Measurements from ENCODE around the gene HTT.

HTT gene

DNA sequence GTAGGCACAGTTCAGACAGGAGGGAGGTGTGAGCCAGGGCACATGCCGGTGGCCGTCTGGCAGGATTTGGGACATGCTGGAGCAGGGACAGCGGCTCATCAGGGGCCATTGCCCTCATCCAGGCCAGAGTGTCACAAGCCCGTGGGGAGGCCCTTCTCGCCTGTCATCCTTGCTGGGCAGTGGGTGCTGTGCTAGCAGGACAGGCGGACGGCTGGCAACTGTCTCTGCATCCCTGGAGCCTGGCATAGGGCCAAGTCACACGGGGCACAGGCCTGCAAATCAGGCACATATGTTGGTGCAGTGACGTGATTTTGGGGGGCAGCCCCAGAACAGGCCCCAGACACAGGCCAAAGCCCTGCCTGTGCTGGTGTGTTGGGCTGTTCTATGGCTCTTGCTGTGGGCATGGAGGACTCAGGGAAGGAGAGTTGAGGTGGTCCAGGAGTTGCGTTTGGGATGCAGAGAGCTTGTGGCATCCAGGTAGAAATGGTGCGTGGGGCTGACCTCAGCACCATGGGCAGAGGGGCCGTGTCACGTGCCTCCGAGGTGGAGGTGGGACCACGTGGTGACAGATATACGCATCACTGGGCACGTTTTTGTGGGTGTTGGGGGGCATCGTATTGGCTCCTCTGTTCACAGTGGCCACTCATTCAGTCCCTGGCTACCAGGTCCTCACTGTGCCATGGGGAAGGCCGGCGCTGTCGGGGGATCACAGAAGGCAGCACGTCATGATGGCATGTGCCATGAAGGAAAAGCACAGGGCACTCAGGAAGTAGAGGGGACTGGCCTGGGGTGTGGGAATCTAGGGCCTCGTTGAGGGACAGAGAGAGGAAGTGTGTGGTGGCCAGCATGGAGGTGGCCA lies 159.9 kb downstream of the HTT start:
- Histone ChIP-seq H3K36me3 (ENCODE audit: insufficient read depth, low read length) (peaks cover 45% of the 10 kb centered on the region; the same call in 1 of the 2 replicates), H3K9ac (ENCODE audit: low read depth, low read length, poor library complexity, severe bottlenecking) (no peak overlapping the region), H4K20me1 (ENCODE audit: insufficient read depth, low read length, poor library complexity, severe bottlenecking) (no peaks in the 10 kb centered on the region), H2AFZ (ENCODE audit: low read length) (no peak overlapping the region), H3K4me3 (ENCODE audit: low read length, poor library complexity, severe bottlenecking) (no peak overlapping the region), H3K27me3 (ENCODE audit: insufficient read depth, low read length, poor library complexity, severe bottlenecking) (no peaks in the 10 kb centered on the region), H3K4me1 (ENCODE audit: insufficient read depth, low read length, poor library complexity, severe bottlenecking) (no peaks in the 10 kb centered on the region), H3K9me3 (ENCODE audit: insufficient read depth, low read depth, low read length) (no peaks in the 10 kb centered on the region), H3K9me2 (replicated peaks; ENCODE audit: low read depth, low read length) (no peaks in the 10 kb centered on the region), H3K79me2 (ENCODE audit: insufficient read depth, low read length) (no peaks in the 10 kb centered on the region), H3K4me2 (ENCODE audit: low read depth, low read length, poor library complexity, severe bottlenecking) (no peak overlapping the region), H3F3A (ENCODE audit: low read depth) (no peaks in the 10 kb centered on the region)
- no peak for TF ChIP-seq EZH2phosphoT487 (IDR thresholded peaks at IDR 0.05; ENCODE audit: borderline replicate concordance)
- TF ChIP-seq, protein P1, sequence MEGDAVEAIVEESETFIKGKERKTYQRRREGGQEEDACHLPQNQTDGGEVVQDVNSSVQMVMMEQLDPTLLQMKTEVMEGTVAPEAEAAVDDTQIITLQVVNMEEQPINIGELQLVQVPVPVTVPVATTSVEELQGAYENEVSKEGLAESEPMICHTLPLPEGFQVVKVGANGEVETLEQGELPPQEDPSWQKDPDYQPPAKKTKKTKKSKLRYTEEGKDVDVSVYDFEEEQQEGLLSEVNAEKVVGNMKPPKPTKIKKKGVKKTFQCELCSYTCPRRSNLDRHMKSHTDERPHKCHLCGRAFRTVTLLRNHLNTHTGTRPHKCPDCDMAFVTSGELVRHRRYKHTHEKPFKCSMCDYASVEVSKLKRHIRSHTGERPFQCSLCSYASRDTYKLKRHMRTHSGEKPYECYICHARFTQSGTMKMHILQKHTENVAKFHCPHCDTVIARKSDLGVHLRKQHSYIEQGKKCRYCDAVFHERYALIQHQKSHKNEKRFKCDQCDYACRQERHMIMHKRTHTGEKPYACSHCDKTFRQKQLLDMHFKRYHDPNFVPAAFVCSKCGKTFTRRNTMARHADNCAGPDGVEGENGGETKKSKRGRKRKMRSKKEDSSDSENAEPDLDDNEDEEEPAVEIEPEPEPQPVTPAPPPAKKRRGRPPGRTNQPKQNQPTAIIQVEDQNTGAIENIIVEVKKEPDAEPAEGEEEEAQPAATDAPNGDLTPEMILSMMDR (conservative IDR thresholded peaks at IDR 0.05; ENCODE audit: low read length): no peak

DNA sequence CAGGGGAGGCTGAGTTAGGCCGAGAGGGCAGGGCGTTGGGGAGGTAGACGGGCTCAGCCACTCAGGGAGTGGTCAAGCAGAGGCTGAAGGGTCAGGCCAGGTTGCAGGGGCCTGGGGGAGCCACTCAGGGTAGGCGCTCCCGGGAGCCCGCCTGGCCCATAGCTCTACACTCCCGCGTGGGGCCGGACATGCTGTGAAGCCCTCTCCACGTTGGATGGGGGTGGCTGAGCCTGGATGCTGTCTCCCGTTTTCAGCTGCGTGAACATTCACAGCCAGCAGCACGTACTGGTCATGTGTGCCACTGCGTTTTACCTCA lies 160.5 kb downstream of the HTT start:
- Histone ChIP-seq H3K4me3 (ENCODE audit: low read length, poor library complexity, severe bottlenecking) (no peak overlapping the region), H3K27me3 (ENCODE audit: insufficient read depth, low read length, poor library complexity, severe bottlenecking) (no peaks in the 10 kb centered on the region), H3K4me1 (ENCODE audit: insufficient read depth, low read length, poor library complexity, severe bottlenecking) (no peaks in the 10 kb centered on the region), H3F3A (ENCODE audit: low read depth) (no peaks in the 10 kb centered on the region), H3K36me3 (ENCODE audit: insufficient read depth, low read length) (peaks cover 44% of the 10 kb centered on the region; the same call in 1 of the 2 replicates), H3K9me3 (ENCODE audit: insufficient read depth, low read depth, low read length) (no peaks in the 10 kb centered on the region), H3K79me2 (ENCODE audit: insufficient read depth, low read length) (no peaks in the 10 kb centered on the region), H3K9ac (ENCODE audit: low read depth, low read length, poor library complexity, severe bottlenecking) (no peak overlapping the region), H4K20me1 (ENCODE audit: insufficient read depth, low read length, poor library complexity, severe bottlenecking) (no peaks in the 10 kb centered on the region), H2AFZ (ENCODE audit: low read length) (no peak overlapping the region), H3K4me2 (ENCODE audit: low read depth, low read length, poor library complexity, severe bottlenecking) (no peak overlapping the region), H3K9me2 (replicated peaks; ENCODE audit: low read depth, low read length) (no peaks in the 10 kb centered on the region)
- TF ChIP-seq, protein P1 (conservative IDR thresholded peaks at IDR 0.05; ENCODE audit: low read length): no peak
- no peak for TF ChIP-seq EZH2phosphoT487 (IDR thresholded peaks at IDR 0.05; ENCODE audit: borderline replicate concordance)

DNA sequence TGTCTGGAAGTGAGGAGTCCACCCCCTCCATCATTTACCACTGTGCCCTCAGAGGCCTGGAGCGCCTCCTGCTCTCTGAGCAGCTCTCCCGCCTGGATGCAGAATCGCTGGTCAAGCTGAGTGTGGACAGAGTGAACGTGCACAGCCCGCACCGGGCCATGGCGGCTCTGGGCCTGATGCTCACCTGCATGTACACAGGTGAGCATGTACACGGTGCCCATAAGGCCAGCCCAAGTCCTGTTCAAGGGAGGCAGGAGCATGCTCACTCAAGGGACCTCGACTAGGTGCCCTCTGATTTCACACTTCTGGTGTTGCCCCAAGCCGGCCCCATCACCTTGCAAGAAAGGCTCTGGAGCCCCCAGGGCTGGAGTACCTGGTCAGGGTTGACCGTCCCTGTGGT lies 161.1 kb downstream of the HTT start:
- no peak overlapping the region for H3K4me3 ChIP-seq (ENCODE audit: low read length, poor library complexity, severe bottlenecking)

More for the DNA sequence above, 161.1 kb downstream of the HTT start:
- TF ChIP-seq, protein P1 (conservative IDR thresholded peaks at IDR 0.05; ENCODE audit: low read length): no peak
- TF ChIP-seq EZH2phosphoT487 (IDR thresholded peaks at IDR 0.05; ENCODE audit: borderline replicate concordance): no peak
- Histone ChIP-seq H3K79me2 (ENCODE audit: insufficient read depth, low read length) (no peaks in the 10 kb centered on the region), H3K4me2 (ENCODE audit: low read depth, low read length, poor library complexity, severe bottlenecking) (no peak overlapping the region), H2AFZ (ENCODE audit: low read length) (no peak overlapping the region), H3K4me1 (ENCODE audit: insufficient read depth, low read length, poor library complexity, severe bottlenecking) (no peaks in the 10 kb centered on the region), H3K9me2 (replicated peaks; ENCODE audit: low read depth, low read length) (no peaks in the 10 kb centered on the region), H4K20me1 (ENCODE audit: insufficient read depth, low read length, poor library complexity, severe bottlenecking) (no peaks in the 10 kb centered on the region), H3F3A (ENCODE audit: low read depth) (no peaks in the 10 kb centered on the region), H3K36me3 (ENCODE audit: insufficient read depth, low read length) (peaks cover 41% of the 10 kb centered on the region; the same call in 1 of the 2 replicates), H3K27me3 (ENCODE audit: insufficient read depth, low read length, poor library complexity, severe bottlenecking) (no peaks in the 10 kb centered on the region), H3K9ac (ENCODE audit: low read depth, low read length, poor library complexity, severe bottlenecking) (no peak overlapping the region), H3K9me3 (ENCODE audit: insufficient read depth, low read depth, low read length) (no peaks in the 10 kb centered on the region)

Data from Loucy (cell line).